Thyroid gland (tissue), 4 donors: ENCODE results near the gene MIB2. TPM values are rescaled to one million over a fixed set of nuclear protein-coding genes. Genes with fewer than 3 reads are reported as not detected.
A peak's percentile ranks its signal among the peaks of the same experiment; 100 is the strongest.

Source experiments
- DNase-seq, 2 donors: peaks; one replicate each; pipeline ENCODE4 v3.0.0-alpha.2; 2019
- H3K27ac ChIP-seq, 3 donors: fragments of 200-600 bp; sonication (generic); 1 replicate in 2 of 3; 2 replicates in 1 of 3; pipeline ENCODE4 v1.5.1; 2016 to 2019; ENCODE audit warnings: mild to moderate bottlenecking in 1 of 3, moderate library complexity in 1 of 3
- H3K27me3 ChIP-seq: fragments of 200-600 bp; sonication (generic); one replicate; pipeline ENCODE4 v1.5.1; 2019
- H3K36me3 ChIP-seq, 2 donors: fragments of 200-600 bp; sonication (generic); one replicate each; pipeline ENCODE4 v1.5.1; 2016 to 2019
- H3K4me1 ChIP-seq, 2 donors: fragments of 200-600 bp; sonication (generic); one replicate each; pipeline ENCODE4 v1.5.1; 2017 to 2019
- H3K4me3 ChIP-seq, 3 donors: fragments of 200-600 bp; sonication (generic); replicated peaks in 1 of 3; 1 replicate in 2 of 3; 2 replicates in 1 of 3; pipeline ENCODE4 v1.5.1; 2016; ENCODE audit warnings: mild to moderate bottlenecking in 1 of 3
- H3K9me3 ChIP-seq: fragments of 200-600 bp; sonication (generic); one replicate; pipeline ENCODE4 v1.5.1; 2017
- CTCF ChIP-seq, 6 experiments: fragments of 200-600 bp in 3 of 6; fragments of 450-650 bp in 3 of 6; sonication (generic) in 3 of 6; IDR thresholded peaks; one replicate each; pipeline ENCODE4 v1.5.1; 2016 to 2019; ENCODE audit warnings: antibody characterized with exemption in 6 of 6, mild to moderate bottlenecking in 2 of 6, inconsistent platforms in 1 of 6, moderate library complexity in 1 of 6
- POLR2A ChIP-seq, 2 donors: fragments of 450-650 bp; IDR thresholded peaks; one replicate each; pipeline ENCODE4 v1.6.1; 2017; ENCODE audit warnings: antibody characterized with exemption in 2 of 2, mild to moderate bottlenecking in 2 of 2, moderate library complexity in 1 of 2
- WGBS, 2 donors: methylation state at CpG; one replicate each; pipeline ENCODE4 v1.1.5; 2017; 5-methylcytosine and 5-hydroxymethylcytosine counted together
- intact Hi-C: fragments of 100-400 bp; cut with DNase I; formaldehyde crosslinking; loops from one replicate; pipeline ENCODE4 v1.15.1; 2023
- total RNA-seq, 4 donors: library from RNA; depleted of rRNA; stranded (reverse); fragments of >200 nt; gene quantifications; one replicate each; pipeline ENCODE4 v1.2.3, GENCODE V29; 2016

MIB2 gene
- total RNA-seq, 4 donors from 2014 or later = 54.6 to 110 (median 86.4) TPM

- TF ChIP-seq POLR2A (IDR thresholded peaks at IDR 0.05) (no peak), CTCF (IDR thresholded peaks at IDR 0.05) (no peak)
- Histone ChIP-seq H3K9me3 (no peaks in the 10 kb centered on the region), H3K4me3 (no peak overlapping the region), H3K27me3 (peaks cover 17% of the 10 kb centered on the region), H3K4me1 (peaks cover 0 to 10% of the 10 kb centered on the region in 2 donors), H3K36me3 (peaks cover 10% of the 10 kb centered on the region in 2 donors), H3K27ac (no peak overlapping the region)
- WGBS, 2 donors = 94 to 98% methylated on average over 15 to 24 of the region's 53 CpGs
- intact Hi-C loops = no loop called here
- no peak for DNase-seq
Measured at GRCh38 chr1:1627829-1628753, 12.8 kb downstream of the MIB2 start.

GRCh38 chr1:1628754-1629429 is 13.6 kb downstream of the MIB2 start:
- TF ChIP-seq POLR2A (IDR thresholded peaks at IDR 0.05) (no peak), CTCF (IDR thresholded peaks at IDR 0.05) (no peak)
- peaks cover 0 to 10% of the 10 kb centered on the region in 2 donors for H3K4me1 ChIP-seq
- H3K9me3 ChIP-seq = no peaks in the 10 kb centered on the region
- H3K27me3 ChIP-seq = peaks cover 17% of the 10 kb centered on the region
- 78 to 94% methylated on average over 4 to 20 of the region's 53 CpGs for WGBS, 2 donors
- H3K4me3 ChIP-seq = no peak overlapping the region
- DNase-seq = no peak
- intact Hi-C loops = no loop called here
- H3K36me3 ChIP-seq = peaks cover 10% of the 10 kb centered on the region in 2 donors
- no peak overlapping the region for H3K27ac ChIP-seq

DNA sequence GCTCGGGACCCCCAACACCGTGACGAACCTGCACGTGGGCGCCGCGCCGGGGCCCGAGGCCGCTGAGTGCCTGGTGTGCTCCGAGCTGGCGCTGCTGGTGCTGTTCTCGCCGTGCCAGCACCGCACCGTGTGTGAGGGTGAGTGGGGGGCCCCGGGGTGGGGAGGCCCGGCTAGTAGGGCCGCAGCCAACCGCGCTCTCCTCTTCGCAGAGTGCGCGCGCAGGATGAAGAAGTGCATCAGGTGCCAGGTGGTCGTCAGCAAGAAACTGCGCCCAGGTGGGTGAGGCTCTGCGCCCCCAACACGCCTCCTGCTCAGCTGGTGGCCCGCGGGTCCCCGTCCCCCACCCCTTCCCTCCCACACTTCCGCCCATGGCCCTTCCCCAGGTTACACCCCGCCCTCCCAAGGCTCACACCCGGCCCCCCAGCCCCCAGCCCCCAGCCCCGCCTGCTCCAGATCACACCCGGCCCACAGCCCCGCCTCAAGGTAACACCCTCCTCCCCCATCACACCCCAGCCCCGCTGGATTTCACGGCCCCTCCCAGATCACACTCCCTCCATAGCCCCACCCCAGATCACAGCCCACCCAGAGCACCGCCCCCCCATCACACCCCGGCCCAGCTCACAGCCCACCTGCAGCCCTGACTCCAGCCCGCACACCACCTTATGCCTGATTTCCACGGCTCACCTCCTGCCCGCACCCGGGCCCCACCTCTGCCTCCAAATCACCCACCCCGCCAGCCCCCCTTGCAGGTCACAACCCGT is 14.3 kb downstream of the MIB2 start:
- Histone ChIP-seq H3K9me3 (no peaks in the 10 kb centered on the region), H3K4me1 (peaks cover 0 to 10% of the 10 kb centered on the region in 2 donors), H3K4me3 (no peak overlapping the region), H3K27me3 (peaks cover 17% of the 10 kb centered on the region), H3K36me3 (peaks cover 10% of the 10 kb centered on the region in 2 donors), H3K27ac (no peak overlapping the region)
- intact Hi-C loops = no loop called here
- TF ChIP-seq POLR2A (IDR thresholded peaks at IDR 0.05) (no peak), CTCF (IDR thresholded peaks at IDR 0.05) (no peak)
- 76 to 78% methylated on average over 25 to 39 of the region's 48 CpGs for WGBS, 2 donors
- peak in 1 of 2 donors; percentile 13 for DNase-seq

DNA sequence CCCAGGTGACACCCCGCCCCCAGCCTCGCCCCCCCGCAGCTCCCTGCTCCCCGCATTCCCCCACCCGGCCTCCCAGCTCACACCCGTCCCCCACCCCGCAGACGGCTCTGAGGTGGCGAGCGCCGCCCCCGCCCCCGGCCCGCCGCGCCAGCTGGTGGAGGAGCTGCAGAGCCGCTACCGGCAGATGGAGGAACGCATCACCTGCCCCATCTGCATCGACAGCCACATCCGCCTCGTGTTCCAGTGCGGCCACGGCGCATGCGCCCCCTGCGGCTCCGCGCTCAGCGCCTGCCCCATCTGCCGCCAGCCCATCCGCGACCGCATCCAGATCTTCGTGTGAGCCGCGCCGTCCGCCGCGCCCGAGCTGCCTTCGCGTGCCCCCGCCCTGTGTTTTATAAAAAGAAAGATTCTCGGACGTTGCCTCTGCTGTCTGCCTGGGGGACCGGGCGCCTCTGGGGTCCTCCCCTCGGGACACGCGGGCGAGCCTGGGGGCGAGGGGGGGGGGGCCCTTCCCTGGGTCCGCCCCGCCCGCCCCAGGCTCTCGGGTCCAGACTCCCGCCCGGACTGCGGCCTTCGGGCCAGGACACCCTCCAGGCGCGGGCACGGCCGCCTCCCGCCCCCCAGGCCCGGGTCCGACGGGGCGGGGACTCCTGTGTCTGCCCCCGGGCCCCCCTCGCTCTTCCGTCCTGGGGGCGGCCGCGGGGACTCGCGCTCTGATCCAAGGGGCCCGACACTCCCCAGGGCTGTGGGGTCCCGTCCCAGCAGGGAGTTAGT is 15.1 kb downstream of the MIB2 start:
- peak; percentile 38 to 41 for DNase-seq
- Histone ChIP-seq H3K27ac (peak overlapping the region in 2 of 3 donors; percentile 23 to 61), H3K4me3 (peak overlapping the region in 1 of 3 donors; percentile 17), H3K4me1 (peaks cover 0 to 10% of the 10 kb centered on the region in 2 donors), H3K36me3 (peaks cover 10% of the 10 kb centered on the region in 2 donors), H3K9me3 (no peaks in the 10 kb centered on the region), H3K27me3 (peaks cover 17% of the 10 kb centered on the region)
- whole genome bisulfite sequencing, 2 donors = 54 to 57% methylated on average over 30 to 43 of the region's 81 CpGs
- intact Hi-C loops = no loop called here
- TF ChIP-seq CTCF (IDR thresholded peaks at IDR 0.05) (no peak), POLR2A (IDR thresholded peaks at IDR 0.05) (no peak)
